GM15510 (cell line): Measurements from ENCODE around the gene PNRC2.
A peak's percentile ranks its signal among the peaks of the same experiment; 100 is the strongest.

Experiments
- POLR2A ChIP-seq: IDR thresholded peaks from 3 replicates; pipeline ENCODE4 v1.6.1; 2011; ENCODE audit warnings: borderline replicate concordance; ENCODE audit not compliant: insufficient read length; ENCODE audit errors: extremely low read depth

PNRC2 gene

GRCh38 chr1:23930861-23931490, 28.7 kb upstream of the PNRC2 start:
- TF ChIP-seq POLR2A, result no peak

DNA sequence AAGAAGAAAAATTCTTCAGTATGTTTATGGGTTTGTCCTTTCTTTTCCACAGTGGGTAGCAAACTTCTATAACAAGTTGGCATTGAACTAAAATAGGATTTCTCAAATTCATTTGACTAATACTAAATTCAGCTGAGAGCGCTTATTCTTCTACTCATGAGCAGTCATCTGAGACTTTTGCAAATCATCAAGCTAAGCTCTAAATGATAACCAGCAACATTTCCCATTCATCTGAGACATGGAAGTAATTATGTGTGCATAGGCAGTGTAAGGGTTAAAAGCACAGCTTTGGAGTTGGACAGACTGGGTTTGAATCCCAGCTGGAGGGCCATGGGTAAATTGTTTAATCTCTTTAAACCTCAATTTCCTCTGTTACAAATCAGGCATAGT, 28.1 kb upstream of the PNRC2 start:
- TF ChIP-seq POLR2A, result no peak

DNA sequence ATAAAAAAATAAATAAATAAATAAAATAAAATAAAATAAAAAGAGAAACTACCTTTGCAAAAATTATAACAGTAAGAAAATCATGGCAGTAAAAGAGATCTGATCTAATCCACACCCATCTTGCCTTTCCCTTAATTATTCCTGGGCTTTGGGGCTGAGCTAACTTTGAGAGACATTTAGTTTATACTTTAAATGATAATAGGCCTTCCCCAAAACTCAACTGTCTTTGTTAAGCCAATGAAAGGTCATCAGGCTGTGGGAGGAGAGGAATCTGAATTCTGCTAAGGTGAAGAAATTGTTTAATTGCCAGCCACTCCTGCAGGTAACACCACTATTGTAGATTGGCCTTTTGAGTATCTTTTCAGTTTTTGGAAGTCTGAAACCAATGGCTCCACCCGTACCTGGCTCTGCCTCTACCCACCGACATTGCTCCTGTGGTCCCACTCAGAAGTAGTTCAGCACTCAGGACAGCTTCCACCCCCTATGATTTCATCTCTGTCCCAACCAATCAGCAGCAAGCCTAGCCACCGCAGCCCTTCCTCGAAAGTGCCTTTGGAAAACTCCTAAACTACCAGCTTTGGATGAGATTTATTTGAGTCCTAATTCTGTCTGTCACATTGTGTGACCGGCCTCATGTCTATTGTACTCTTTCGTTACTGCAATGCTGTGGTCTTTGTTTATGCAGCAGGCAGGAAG, 23.0 kb upstream of the PNRC2 start:
- no peak for TF ChIP-seq POLR2A

GRCh38 chr1:23947366-23947765, 12.3 kb upstream of the PNRC2 start:
- no peak for TF ChIP-seq POLR2A

DNA sequence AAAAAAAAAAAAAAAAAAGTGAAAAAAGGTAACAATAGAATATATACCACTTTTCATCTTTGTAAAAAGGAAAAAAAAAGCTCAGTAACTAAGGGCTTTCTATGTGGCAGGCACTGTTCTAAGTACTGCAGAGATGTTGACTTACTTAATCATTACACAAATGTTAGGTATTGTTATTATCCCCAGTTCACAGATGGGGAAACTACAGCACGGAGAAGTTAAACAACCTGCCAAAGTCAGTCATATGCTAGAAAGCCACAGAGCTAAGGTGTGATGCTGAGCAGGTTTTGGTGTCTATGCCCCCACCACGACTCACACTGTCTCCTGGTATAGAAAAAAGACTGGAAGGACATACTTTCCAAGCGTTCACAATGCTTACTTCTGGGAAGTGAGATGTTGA, 6.6 kb upstream of the PNRC2 start:
- TF ChIP-seq POLR2A, result no peak

DNA sequence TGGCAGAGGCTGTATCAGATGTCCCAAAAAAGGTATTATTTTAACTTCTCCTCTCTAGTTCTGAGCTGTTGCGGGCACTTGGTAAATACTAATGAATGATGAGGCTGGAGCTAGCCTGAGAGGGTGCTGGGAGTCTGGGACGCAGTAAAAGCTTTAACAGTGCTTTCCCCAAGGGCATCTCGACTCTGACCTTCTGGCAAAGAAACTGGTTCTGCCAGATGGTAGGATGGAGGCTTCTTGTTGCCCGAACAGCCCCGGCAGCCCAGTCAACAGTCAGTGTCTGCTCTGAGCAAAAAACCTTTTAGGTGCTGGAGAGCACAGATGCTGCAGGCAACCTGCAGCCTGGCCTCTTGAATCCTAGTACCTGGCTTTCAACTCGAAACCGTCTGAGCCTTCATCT, 2.5 kb upstream of the PNRC2 start:
- no peak for TF ChIP-seq POLR2A

- peak; percentile 56 for TF ChIP-seq POLR2A
Observed at GRCh38 chr1:23958810-23959460, 693 bp upstream of the PNRC2 start.

DNA sequence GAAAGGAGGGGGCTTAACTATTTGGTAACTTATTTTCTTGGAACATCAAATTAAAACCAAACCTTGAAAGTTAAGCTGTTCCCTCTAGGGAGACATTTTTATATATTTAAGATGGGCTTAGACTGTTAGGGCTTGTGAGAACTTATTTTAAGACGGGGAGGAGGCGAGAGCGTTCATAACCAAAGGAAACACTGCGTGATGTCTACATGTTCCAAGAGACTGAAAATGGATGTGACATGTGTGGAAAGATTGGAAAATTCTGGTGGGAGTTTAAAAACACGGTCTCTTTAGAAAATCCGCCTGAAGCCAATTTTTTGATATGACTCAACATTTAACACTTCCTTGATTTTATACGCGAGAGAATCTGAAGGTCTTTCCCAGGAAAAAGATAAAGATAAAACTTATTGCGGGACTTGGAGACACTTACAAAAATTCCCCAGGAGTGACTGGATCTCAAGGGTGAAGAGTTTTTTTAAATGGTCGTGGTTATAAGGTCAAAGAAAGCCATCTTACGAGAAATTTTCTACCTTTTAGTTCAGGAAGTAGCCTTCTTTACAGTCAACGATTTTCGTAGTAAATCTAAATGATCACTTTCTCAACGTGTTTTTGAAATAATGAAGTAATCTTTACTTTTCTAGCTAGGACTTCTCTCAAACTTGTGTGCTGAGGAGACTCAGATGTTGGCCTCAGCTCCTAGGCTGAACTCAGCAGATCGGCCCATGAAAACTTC, 828 bp downstream of the PNRC2 start:
- no peak for TF ChIP-seq POLR2A

DNA sequence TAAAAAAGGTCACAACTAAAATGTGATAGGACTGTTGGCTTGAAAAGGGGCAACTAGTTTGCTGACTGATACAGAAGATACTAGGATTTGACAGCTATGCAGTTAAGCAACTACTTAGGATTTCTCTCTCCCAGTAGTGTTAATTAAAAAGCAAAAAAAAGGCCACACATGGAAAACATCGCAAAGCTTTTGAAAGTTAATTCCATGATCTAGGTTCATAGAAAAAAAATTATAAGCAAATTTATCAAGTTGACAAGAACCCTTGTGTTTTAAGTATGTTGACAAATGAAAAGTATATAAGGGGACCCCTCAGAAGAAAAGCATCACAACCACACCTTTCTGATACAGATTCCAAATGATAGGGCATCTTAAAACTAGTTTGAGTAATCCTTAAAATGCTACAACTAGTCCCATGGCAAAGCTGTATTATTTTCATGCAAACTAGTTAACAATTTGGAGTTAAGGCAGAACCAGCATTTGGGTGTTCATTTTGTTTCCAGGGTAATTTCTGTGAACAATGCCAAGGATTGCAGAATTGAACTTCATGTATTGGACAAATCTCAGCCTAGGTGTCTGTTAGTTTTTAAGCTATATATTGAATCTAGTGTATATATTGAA, 4.1 kb downstream of the PNRC2 start:
- TF ChIP-seq POLR2A, result peak; percentile 17

- TF ChIP-seq POLR2A, result no peak
Observed at GRCh38 chr1:23964235-23964668, 4.6 kb downstream of the PNRC2 start.

- no peak for TF ChIP-seq POLR2A
Observed at GRCh38 chr1:23964790-23965740, 5.4 kb downstream of the PNRC2 start.

- TF ChIP-seq POLR2A, result no peak
Observed at GRCh38 chr1:23966973-23967493, 7.4 kb downstream of the PNRC2 start.

DNA sequence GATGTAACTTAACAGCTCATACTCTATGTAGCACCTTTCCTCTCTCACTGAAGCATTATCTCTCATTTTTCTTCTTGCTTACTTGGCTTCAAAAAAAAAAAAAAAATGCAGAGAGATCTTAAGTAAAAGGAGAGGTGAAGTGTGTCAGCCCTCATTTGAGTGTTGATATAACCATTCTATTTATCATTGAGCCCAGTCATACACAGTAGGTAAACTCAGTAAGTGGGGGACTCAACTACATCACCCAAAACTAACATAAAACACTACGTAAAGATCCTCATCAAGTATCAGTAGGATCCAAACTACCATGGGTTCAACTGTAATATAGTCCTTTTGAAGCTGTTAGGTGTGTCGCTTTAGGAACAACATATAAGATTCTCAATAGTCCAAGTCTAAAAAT, 8.2 kb downstream of the PNRC2 start:
- no peak for TF ChIP-seq POLR2A

DNA sequence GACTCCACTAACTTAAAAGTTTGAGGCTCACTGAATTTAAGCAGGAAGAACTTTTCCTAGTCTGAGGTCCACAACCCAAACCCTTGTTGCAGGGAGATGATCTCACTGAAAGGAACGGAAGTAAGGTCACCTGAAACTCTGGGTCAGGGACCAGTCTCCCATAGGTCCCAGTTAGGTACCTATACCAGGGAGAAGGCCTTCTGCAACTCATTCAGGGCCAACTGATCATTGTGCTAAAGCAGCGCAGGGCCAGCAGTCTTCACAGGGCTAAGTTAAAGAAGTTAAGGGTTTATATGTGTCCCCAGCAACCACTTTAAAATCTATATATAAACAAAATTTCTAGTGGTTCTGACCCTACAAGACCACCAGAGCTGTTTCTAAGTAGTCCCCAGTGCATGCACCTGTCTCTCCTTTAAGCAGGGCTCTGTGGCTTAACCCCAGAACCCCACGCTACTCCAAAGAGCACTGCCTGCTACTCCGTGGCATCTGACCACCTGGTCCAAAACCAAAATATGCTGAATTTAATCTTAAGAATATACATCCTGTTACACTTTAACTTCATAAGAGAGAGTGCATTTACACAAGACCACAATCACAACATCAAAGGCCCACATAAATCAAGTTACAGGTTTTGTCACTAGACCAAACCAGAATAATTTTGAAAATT, 17.7 kb downstream of the PNRC2 start:
- no peak for TF ChIP-seq POLR2A

DNA sequence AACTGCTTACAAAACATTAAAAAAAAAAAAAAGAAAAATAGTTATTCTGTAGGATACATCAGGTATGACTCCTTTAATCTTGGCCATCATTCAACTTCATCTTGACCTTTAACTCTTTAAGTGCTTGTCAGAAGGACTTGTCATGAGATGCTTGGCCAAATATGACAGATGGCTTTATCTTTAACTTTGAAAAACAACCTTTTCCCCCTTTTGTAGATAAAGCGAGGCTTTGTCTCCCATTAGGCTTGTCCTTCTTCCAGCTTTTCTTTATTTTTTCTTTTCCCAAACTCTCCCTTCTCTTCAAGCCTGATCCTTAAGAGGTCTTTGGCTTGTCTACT, 18.2 kb downstream of the PNRC2 start:
- no peak for TF ChIP-seq POLR2A
